K562 (cell line): ENCODE measurements around the gene KIF17. TPM values are rescaled to one million over a fixed set of nuclear protein-coding genes. Genes with fewer than 3 reads are reported as not detected.

Experiments used
- EHMT2 ChIP-seq: fragments of 450-650 bp; IDR thresholded peaks from 2 replicates; pipeline ENCODE4 v1.6.1; 2018; ENCODE audit warnings: antibody characterized with exemption
- GABPA ChIP-seq: fragments of 200-800 bp; sonication (Bioruptor generic); conservative IDR thresholded peaks from 2 replicates; pipeline ENCODE4 v1.6.1; 2016; ENCODE audit warnings: low read depth, missing genetic modification characterization, missing compliant biosample characterization
- GATAD2A ChIP-seq: fragments of 450-650 bp; IDR thresholded peaks from 2 replicates; pipeline ENCODE4 v1.6.1; 2017
- HNRNPLL ChIP-seq: fragments of 200-400 bp; formaldehyde crosslinking; IDR thresholded peaks from 2 replicates; pipeline ENCODE4 v1.6.1; 2017; ENCODE audit warnings: low read length, low read depth, mild to moderate bottlenecking; ENCODE audit not compliant: poor library complexity, severe bottlenecking
- MAZ ChIP-seq, 2 experiments: fragments of 450-650 bp in 1 of 2; sonication (generic) in 1 of 2; formaldehyde crosslinking; IDR thresholded peaks in 1 of 2; conservative IDR thresholded peaks in 1 of 2; 2 replicates each; pipeline versions ENCODE4 v1.4.0 to v1.5.0; 2020; ENCODE audit warnings: mild to moderate bottlenecking in 1 of 2, missing genetic modification reagents in 1 of 2
- NCOA1 ChIP-seq: fragments of 450-650 bp; IDR thresholded peaks from 2 replicates; pipeline ENCODE4 v1.6.1; 2016; ENCODE audit warnings: low read depth
- NR2F6 ChIP-seq: fragments of 450-650 bp; formaldehyde crosslinking; IDR thresholded peaks from 2 replicates; pipeline ENCODE4 v1.4.0; 2020; ENCODE audit warnings: mild to moderate bottlenecking
- OTX1 ChIP-seq: fragments of 450-650 bp; formaldehyde crosslinking; IDR thresholded peaks from 2 replicates; pipeline ENCODE4 v1.4.0; 2022; ENCODE audit warnings: mild to moderate bottlenecking
- RBM39 ChIP-seq: fragments of 200-400 bp; formaldehyde crosslinking; optimal IDR thresholded peaks from 2 replicates; pipeline ENCODE3; 2018; ENCODE audit warnings: low read depth, low read length
- RFX5 ChIP-seq: IDR thresholded peaks from 2 replicates; pipeline ENCODE4 v1.6.1; 2011; ENCODE audit warnings: low read depth, mild to moderate bottlenecking, improper control_type of control experiment, low read length
- TEAD1 ChIP-seq, 2 experiments: fragments of 450-650 bp in 1 of 2; sonication (generic) in 1 of 2; formaldehyde crosslinking; IDR thresholded peaks; 2 replicates each; pipeline versions ENCODE4 v1.4.0 to v1.8.0; 2020 to 2022; ENCODE audit warnings: mild to moderate bottlenecking in 2 of 2, missing genetic modification reagents in 1 of 2
- U2AF1 ChIP-seq: fragments of 200-400 bp; formaldehyde crosslinking; optimal IDR thresholded peaks from 2 replicates; pipeline ENCODE3; 2017; ENCODE audit warnings: mild to moderate bottlenecking, low read depth, low read length, moderate library complexity
- ZNF57 ChIP-seq: fragments of 450-650 bp; formaldehyde crosslinking; IDR thresholded peaks from 2 replicates; pipeline ENCODE4 v1.4.0; 2020; ENCODE audit warnings: mild to moderate bottlenecking, moderate library complexity
- polyA plus RNA-seq, 8 experiments: library from polyadenylated mRNA; depleted of rRNA in 4 of 8; stranded (reverse) in 5 of 8; unstranded in 3 of 8; fragments of >200 nt; fragmentation: Nextera tagmentation in 2 of 8; fragmentation: Illumina TruSeq in 1 of 8; extraction: Ambion mirVana in 2 of 8; extraction: Trizol in 1 of 8; gene quantifications; 2 replicates each; pipeline versions ENCODE4 v1.2.1 to v1.2.3, GENCODE V29; 2011 to 2014; ENCODE audit warnings: inconsistent platforms in 1 of 8, missing spikeins in 1 of 8
- total RNA-seq, 7 experiments: library from RNA; depleted of rRNA in 6 of 7; stranded (reverse); fragments of >200 nt in 6 of 7; fragmentation: Illumina TruSeq in 2 of 7; extraction: Trizol in 2 of 7; gene quantifications; 2 replicates each; pipeline versions ENCODE4 v1.2.1 to v1.2.3, GENCODE V29; 2011 to 2021; ENCODE audit warnings: low replicate concordance in 1 of 7
- TF ChIP-seq, protein P1 (sequence below): fragments of 250-450 bp; sonication (Bioruptor Pico); IDR thresholded peaks from 2 replicates; pipeline ENCODE4 v1.4.0; 2020
- TF ChIP-seq, protein P2 (sequence below): sonication (generic); formaldehyde crosslinking; IDR thresholded peaks from 2 replicates; pipeline ENCODE4 v1.9.0; 2022; ENCODE audit warnings: mild to moderate bottlenecking, missing genetic modification reagents
- TF ChIP-seq, protein P3 (sequence below): fragments of 250-450 bp; sonication (Bioruptor Pico); IDR thresholded peaks from 2 replicates; pipeline ENCODE4 v1.4.0; 2020; ENCODE audit warnings: mild to moderate bottlenecking

KIF17 gene
- total and polyA plus RNA-seq, 9 of the 15 experiments (the other 6 are each of a cell fraction or from before 2014, with no cell fraction given) = 0.04 to 0.47 (median 0.18) TPM; not detected in 5

DNA sequence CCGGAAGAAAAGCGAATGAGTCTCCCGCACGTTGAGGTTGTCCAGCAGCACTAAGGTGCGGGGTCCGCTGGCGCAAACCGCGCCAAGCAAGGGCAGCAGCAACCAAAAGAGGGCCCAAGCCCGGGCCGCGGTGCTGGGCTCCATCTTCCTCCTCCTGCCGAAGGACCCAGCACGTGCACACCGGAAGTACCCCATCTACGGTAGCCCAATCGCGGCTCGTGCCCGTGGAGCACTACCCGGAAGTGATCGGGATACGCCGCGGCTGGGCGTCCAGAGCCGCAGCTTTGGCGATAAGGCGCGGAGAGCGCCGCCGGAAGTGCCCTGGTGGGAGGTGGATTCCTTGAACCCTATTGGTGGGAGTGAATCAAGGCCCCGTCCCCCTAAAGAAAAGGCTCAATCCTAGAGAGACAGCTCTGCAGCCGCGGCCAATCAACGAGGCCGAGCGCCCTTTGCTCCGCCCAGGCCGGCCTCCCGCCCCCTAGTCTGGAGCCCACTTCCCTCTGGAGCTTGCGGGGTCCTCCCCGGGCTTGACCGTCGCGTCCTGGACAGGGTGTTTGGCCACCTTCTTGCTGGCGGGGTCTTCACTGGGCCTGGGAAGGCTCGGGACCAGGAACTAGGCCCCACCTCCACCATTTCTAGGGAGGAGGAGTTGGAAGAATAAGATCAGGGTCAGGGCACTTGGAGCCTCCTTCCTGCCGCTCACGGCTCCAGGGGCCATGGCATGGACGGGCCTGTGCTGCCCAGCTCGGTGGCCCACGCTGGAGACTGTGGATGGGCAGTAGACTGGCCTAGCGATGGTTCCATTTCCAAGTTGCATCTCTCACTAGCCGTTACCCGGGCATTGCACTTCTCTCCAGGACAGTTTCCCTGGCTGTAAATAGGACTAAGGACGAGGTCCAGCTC lies 56.3 kb downstream of the KIF17 start, which contains the start of gene DDOST (continued):
- TF ChIP-seq, protein P1, sequence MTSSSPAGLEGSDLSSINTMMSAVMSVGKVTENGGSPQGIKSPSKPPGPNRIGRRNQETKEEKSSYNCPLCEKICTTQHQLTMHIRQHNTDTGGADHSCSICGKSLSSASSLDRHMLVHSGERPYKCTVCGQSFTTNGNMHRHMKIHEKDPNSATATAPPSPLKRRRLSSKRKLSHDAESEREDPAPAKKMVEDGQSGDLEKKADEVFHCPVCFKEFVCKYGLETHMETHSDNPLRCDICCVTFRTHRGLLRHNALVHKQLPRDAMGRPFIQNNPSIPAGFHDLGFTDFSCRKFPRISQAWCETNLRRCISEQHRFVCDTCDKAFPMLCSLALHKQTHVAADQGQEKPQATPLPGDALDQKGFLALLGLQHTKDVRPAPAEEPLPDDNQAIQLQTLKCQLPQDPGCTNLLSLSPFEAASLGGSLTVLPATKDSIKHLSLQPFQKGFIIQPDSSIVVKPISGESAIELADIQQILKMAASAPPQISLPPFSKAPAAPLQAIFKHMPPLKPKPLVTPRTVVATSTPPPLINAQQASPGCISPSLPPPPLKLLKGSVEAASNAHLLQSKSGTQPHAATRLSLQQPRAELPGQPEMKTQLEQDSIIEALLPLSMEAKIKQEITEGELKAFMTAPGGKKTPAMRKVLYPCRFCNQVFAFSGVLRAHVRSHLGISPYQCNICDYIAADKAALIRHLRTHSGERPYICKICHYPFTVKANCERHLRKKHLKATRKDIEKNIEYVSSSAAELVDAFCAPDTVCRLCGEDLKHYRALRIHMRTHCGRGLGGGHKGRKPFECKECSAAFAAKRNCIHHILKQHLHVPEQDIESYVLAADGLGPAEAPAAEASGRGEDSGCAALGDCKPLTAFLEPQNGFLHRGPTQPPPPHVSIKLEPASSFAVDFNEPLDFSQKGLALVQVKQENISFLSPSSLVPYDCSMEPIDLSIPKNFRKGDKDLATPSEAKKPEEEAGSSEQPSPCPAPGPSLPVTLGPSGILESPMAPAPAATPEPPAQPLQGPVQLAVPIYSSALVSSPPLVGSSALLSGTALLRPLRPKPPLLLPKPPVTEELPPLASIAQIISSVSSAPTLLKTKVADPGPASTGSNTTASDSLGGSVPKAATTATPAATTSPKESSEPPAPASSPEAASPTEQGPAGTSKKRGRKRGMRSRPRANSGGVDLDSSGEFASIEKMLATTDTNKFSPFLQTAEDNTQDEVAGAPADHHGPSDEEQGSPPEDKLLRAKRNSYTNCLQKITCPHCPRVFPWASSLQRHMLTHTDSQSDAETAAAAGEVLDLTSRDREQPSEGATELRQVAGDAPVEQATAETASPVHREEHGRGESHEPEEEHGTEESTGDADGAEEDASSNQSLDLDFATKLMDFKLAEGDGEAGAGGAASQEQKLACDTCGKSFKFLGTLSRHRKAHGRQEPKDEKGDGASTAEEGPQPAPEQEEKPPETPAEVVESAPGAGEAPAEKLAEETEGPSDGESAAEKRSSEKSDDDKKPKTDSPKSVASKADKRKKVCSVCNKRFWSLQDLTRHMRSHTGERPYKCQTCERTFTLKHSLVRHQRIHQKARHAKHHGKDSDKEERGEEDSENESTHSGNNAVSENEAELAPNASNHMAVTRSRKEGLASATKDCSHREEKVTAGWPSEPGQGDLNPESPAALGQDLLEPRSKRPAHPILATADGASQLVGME (CRISPR knock-in tag) = peak; percentile 76; the same call in 1 of the 2 replicates
- TF ChIP-seq GATAD2A (0 out of 2 replicates have a peak, but pooled peaks have one; percentile 12), NCOA1 (peak; percentile 39; the same call in 1 of the 2 replicates), TEAD1 (CRISPR knock-in tag; IDR thresholded peaks at IDR 0.05) (peak in 1 of 2 experiments; percentile 10; a peak in 1 of 4 replicates), HNRNPLL (peak; percentile 59), U2AF1 (no peak), RBM39 (no peak), NR2F6 (CRISPR knock-in tag) (no peak), MAZ (CRISPR knock-in tag; conservative IDR thresholded peaks at IDR 0.05 in 1 of 2, IDR thresholded peaks at IDR 0.05 in 1 of 2) (peak; percentile 68 to 90), EHMT2 (peak; percentile 42; the same call in 1 of the 2 replicates), RFX5 (no peak), OTX1 (CRISPR knock-in tag) (no peak; the same call in 1 of the 2 replicates), GABPA (tag) (peak; percentile 100), ZNF57 (CRISPR knock-in tag) (peak; percentile 42; the same call in 1 of the 2 replicates)
- TF ChIP-seq, protein P2, sequence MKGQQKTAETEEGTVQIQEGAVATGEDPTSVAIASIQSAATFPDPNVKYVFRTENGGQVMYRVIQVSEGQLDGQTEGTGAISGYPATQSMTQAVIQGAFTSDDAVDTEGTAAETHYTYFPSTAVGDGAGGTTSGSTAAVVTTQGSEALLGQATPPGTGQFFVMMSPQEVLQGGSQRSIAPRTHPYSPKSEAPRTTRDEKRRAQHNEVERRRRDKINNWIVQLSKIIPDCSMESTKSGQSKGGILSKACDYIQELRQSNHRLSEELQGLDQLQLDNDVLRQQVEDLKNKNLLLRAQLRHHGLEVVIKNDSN (CRISPR knock-in tag) = peak; percentile 69
- TF ChIP-seq, protein P3, sequence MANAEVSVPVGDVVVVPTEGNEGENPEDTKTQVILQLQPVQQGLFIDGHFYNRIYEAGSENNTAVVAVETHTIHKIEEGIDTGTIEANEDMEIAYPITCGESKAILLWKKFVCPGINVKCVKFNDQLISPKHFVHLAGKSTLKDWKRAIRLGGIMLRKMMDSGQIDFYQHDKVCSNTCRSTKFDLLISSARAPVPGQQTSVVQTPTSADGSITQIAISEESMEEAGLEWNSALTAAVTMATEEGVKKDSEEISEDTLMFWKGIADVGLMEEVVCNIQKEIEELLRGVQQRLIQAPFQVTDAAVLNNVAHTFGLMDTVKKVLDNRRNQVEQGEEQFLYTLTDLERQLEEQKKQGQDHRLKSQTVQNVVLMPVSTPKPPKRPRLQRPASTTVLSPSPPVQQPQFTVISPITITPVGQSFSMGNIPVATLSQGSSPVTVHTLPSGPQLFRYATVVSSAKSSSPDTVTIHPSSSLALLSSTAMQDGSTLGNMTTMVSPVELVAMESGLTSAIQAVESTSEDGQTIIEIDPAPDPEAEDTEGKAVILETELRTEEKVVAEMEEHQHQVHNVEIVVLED (CRISPR knock-in tag) = peak; percentile 88
